Heart left ventricle (tissue), 13 donors: Measurements from ENCODE around the gene SATB2.
A peak's percentile ranks its signal among the peaks of the same experiment; 100 is the strongest.

Experiments
- POLR2A ChIP-seq, 2 donors: fragments of 450-650 bp; IDR thresholded peaks; one replicate each; pipeline ENCODE4 v1.6.1; 2017; ENCODE audit warnings: antibody characterized with exemption in 2 of 2, mild to moderate bottlenecking in 2 of 2, moderate library complexity in 2 of 2
- TF ChIP-seq, protein P1 (sequence below), 12 donors: fragments of 200-600 bp; sonication (generic) in 4 of 12; IDR thresholded peaks; one replicate each; pipeline versions ENCODE4 v1.5.0 to v1.8.0; 2018 to 2022; ENCODE audit warnings: antibody characterized with exemption in 12 of 12, mild to moderate bottlenecking in 5 of 12
- donor health status: ischemic (EF 13 %, LVEDD 7.1; RV severe dilation, severe dysfunction).
- donor health status: DM: no; HTN: yes; CAD: no.
- donor health status: DM: no; HTN: no; CAD: no.
- donor health status: ischemic (EF 25% LVEDD 6.9; RV normal size, moderate dysfunction).
- donor health status: ischemic (EF 25% LVEDD 5.7; RV mildly dilated, moderate dysfunction).
- donor health status: ischemic (EF 35%, LVEDD 5.7; RV mildly dilated, moderate dysfunction).
- donor health status: nonischemic (EF 11% LVEDD 7.7; RV severe dilation, severe dysfunction).
- donor health status: DM: yes; HTN: yes; CAD: no.
- donor health status: PGD.
- donor health status: ischemic (EF 29% LVEDD 5.4; RV normal size, mild dysfunction).
- donor health status: nonischemic (EF 23%, LVEDD 6.1; RV moderate dilation, normal function).

DNA sequence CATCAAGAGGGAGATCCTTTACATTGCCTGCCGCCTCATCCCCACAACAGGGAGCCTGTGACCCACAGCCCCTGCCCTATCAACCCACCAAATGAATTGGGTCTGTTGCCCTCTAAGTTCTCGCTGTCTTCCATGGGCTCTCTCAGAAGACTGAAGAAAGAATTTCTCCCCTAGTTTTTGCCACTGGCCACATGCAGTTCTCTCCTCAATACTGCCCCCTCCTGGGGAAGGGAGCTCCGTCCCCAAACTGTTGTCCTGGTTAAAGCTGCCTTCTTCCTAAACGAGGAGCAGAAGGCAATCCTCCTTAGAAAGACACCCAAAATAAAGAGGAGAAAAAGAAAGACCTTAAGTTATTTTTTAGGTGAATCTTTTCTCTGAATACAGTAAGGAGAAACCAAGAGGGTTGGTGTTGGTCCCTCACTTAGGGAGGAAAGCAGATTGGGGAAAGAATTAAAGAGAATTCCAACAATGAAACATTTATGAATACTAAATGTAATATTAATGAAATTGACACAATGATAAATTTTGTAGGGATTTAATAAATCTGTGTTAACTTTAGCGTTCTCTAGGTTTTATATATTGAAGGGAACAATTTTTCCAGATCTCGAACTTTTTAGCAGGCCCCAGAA is 31.1 kb upstream of the SATB2 start:
- TF ChIP-seq, protein P1, sequence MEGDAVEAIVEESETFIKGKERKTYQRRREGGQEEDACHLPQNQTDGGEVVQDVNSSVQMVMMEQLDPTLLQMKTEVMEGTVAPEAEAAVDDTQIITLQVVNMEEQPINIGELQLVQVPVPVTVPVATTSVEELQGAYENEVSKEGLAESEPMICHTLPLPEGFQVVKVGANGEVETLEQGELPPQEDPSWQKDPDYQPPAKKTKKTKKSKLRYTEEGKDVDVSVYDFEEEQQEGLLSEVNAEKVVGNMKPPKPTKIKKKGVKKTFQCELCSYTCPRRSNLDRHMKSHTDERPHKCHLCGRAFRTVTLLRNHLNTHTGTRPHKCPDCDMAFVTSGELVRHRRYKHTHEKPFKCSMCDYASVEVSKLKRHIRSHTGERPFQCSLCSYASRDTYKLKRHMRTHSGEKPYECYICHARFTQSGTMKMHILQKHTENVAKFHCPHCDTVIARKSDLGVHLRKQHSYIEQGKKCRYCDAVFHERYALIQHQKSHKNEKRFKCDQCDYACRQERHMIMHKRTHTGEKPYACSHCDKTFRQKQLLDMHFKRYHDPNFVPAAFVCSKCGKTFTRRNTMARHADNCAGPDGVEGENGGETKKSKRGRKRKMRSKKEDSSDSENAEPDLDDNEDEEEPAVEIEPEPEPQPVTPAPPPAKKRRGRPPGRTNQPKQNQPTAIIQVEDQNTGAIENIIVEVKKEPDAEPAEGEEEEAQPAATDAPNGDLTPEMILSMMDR (IDR thresholded peaks at IDR 0.05): peak; percentile 38 to 72 (median 54)
- no peak for TF ChIP-seq POLR2A (IDR thresholded peaks at IDR 0.05)
